ENCODE results near the gene DNM2.

- TF ChIP-seq E2F5 (CRISPR knock-in tag; IDR thresholded peaks at IDR 0.05) = no peak
- TF ChIP-seq, protein P1, sequence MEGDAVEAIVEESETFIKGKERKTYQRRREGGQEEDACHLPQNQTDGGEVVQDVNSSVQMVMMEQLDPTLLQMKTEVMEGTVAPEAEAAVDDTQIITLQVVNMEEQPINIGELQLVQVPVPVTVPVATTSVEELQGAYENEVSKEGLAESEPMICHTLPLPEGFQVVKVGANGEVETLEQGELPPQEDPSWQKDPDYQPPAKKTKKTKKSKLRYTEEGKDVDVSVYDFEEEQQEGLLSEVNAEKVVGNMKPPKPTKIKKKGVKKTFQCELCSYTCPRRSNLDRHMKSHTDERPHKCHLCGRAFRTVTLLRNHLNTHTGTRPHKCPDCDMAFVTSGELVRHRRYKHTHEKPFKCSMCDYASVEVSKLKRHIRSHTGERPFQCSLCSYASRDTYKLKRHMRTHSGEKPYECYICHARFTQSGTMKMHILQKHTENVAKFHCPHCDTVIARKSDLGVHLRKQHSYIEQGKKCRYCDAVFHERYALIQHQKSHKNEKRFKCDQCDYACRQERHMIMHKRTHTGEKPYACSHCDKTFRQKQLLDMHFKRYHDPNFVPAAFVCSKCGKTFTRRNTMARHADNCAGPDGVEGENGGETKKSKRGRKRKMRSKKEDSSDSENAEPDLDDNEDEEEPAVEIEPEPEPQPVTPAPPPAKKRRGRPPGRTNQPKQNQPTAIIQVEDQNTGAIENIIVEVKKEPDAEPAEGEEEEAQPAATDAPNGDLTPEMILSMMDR (IDR thresholded peaks at IDR 0.05) = no peak
- TF ChIP-seq FOXJ3 (CRISPR knock-in tag; IDR thresholded peaks at IDR 0.05; ENCODE audit: borderline replicate concordance) = no peak
- TF ChIP-seq, protein P2, sequence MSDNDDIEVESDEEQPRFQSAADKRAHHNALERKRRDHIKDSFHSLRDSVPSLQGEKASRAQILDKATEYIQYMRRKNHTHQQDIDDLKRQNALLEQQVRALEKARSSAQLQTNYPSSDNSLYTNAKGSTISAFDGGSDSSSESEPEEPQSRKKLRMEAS (CRISPR knock-in tag; IDR thresholded peaks at IDR 0.05) = no peak
- TF ChIP-seq, protein P3, sequence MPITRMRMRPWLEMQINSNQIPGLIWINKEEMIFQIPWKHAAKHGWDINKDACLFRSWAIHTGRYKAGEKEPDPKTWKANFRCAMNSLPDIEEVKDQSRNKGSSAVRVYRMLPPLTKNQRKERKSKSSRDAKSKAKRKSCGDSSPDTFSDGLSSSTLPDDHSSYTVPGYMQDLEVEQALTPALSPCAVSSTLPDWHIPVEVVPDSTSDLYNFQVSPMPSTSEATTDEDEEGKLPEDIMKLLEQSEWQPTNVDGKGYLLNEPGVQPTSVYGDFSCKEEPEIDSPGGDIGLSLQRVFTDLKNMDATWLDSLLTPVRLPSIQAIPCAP (CRISPR knock-in tag; IDR thresholded peaks at IDR 0.05) = no peak
- no peak for TF ChIP-seq FOXP1 (CRISPR knock-in tag; IDR thresholded peaks at IDR 0.05; ENCODE audit: borderline replicate concordance)
- TF ChIP-seq ATF3 (CRISPR knock-in tag; conservative IDR thresholded peaks at IDR 0.05) = no peak
- TF ChIP-seq, protein P4, sequence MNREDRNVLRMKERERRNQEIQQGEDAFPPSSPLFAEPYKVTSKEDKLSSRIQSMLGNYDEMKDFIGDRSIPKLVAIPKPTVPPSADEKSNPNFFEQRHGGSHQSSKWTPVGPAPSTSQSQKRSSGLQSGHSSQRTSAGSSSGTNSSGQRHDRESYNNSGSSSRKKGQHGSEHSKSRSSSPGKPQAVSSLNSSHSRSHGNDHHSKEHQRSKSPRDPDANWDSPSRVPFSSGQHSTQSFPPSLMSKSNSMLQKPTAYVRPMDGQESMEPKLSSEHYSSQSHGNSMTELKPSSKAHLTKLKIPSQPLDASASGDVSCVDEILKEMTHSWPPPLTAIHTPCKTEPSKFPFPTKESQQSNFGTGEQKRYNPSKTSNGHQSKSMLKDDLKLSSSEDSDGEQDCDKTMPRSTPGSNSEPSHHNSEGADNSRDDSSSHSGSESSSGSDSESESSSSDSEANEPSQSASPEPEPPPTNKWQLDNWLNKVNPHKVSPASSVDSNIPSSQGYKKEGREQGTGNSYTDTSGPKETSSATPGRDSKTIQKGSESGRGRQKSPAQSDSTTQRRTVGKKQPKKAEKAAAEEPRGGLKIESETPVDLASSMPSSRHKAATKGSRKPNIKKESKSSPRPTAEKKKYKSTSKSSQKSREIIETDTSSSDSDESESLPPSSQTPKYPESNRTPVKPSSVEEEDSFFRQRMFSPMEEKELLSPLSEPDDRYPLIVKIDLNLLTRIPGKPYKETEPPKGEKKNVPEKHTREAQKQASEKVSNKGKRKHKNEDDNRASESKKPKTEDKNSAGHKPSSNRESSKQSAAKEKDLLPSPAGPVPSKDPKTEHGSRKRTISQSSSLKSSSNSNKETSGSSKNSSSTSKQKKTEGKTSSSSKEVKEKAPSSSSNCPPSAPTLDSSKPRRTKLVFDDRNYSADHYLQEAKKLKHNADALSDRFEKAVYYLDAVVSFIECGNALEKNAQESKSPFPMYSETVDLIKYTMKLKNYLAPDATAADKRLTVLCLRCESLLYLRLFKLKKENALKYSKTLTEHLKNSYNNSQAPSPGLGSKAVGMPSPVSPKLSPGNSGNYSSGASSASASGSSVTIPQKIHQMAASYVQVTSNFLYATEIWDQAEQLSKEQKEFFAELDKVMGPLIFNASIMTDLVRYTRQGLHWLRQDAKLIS (CRISPR knock-in tag; IDR thresholded peaks at IDR 0.05; ENCODE audit: borderline replicate concordance) = no peak
- TF ChIP-seq HMGXB4 (CRISPR knock-in tag; IDR thresholded peaks at IDR 0.05) = no peak
- TF ChIP-seq SP1 (CRISPR knock-in tag; conservative IDR thresholded peaks at IDR 0.05) = no peak
- TF ChIP-seq CREB1 (CRISPR knock-in tag; IDR thresholded peaks at IDR 0.05) = no peak
- TF ChIP-seq NFATC4 (CRISPR knock-in tag; IDR thresholded peaks at IDR 0.05) = no peak
- TF ChIP-seq TEAD1 (CRISPR knock-in tag; IDR thresholded peaks at IDR 0.05) = no peak
- TF ChIP-seq JUN (CRISPR knock-in tag; IDR thresholded peaks at IDR 0.05) = no peak
Measured at GRCh38 chr19:10762656-10763055, 44.8 kb downstream of the DNM2 start.

Measured in WTC11 (cell line).